Upper lobe of left lung (tissue), 6 donors: ENCODE measurements around the gene CCNJL. TPM values are rescaled to one million over a fixed set of nuclear protein-coding genes. Genes with fewer than 3 reads are reported as not detected.

Source experiments
- ATAC-seq, 2 donors: fragments of 200-7000 bp; cut with Tn5 transposase; one replicate each; pipeline ENCODE4 v1.9.1; 2022; ENCODE audit warnings: mild to moderate bottlenecking in 2 of 2, moderate library complexity in 2 of 2; ENCODE audit not compliant: low FRiP score in 2 of 2
- DNase-seq, 2 donors: peaks; one replicate each; pipeline ENCODE4 v3.0.0-alpha.2; 2019 to 2020
- H3K27ac ChIP-seq, 4 donors: fragments of 200-600 bp; sonication (generic); one replicate each; pipeline ENCODE4 v1.5.1; 2016 to 2019
- H3K27me3 ChIP-seq, 4 donors: fragments of 200-600 bp; sonication (generic); one replicate each; pipeline ENCODE4 v1.5.1; 2017 to 2019
- H3K36me3 ChIP-seq, 4 donors: fragments of 200-600 bp; sonication (generic); one replicate each; pipeline ENCODE4 v1.5.1; 2016 to 2019
- H3K4me1 ChIP-seq, 4 donors: fragments of 200-600 bp; sonication (generic); one replicate each; pipeline ENCODE4 v1.5.1; 2018 to 2019
- H3K4me3 ChIP-seq, 4 donors: fragments of 200-600 bp; sonication (generic); one replicate each; pipeline ENCODE4 v1.5.1; 2017 to 2019; ENCODE audit warnings: mild to moderate bottlenecking in 2 of 4, moderate library complexity in 1 of 4
- H3K9me3 ChIP-seq, 4 donors: fragments of 200-600 bp; sonication (generic); one replicate each; pipeline ENCODE4 v1.5.1; 2018 to 2019
- EP300 ChIP-seq, 4 donors: sonication (generic); formaldehyde crosslinking; IDR thresholded peaks; one replicate each; pipeline ENCODE4 v1.5.1; 2017; ENCODE audit warnings: antibody characterized with exemption in 4 of 4, control low read depth in 2 of 4
- POLR2A ChIP-seq, 4 donors: fragments of 450-650 bp; IDR thresholded peaks; one replicate each; pipeline ENCODE4 v1.5.1; 2016 to 2017; ENCODE audit warnings: antibody characterized with exemption in 4 of 4, mild to moderate bottlenecking in 2 of 4
- POLR2AphosphoS5 ChIP-seq, 2 donors: sonication (generic); formaldehyde crosslinking; IDR thresholded peaks; one replicate each; pipeline ENCODE4 v1.5.1; 2017; ENCODE audit warnings: antibody characterized with exemption in 2 of 2
- WGBS, 2 donors: methylation state at CpG; one replicate each; pipeline ENCODE4 v1.1.5; 2017 to 2018; 5-methylcytosine and 5-hydroxymethylcytosine counted together
- total RNA-seq, 6 donors: library from RNA; depleted of rRNA in 4 of 6; stranded (reverse); fragments of >200 nt in 4 of 6; gene quantifications; one replicate each; pipeline versions ENCODE4 v1.1.0 to v1.2.1, GENCODE V29; 2016 to 2021
- TF ChIP-seq, protein P1 (sequence below), 6 experiments: fragments of 450-650 bp in 4 of 6; fragments of 200-600 bp in 2 of 6; sonication (generic) in 2 of 6; IDR thresholded peaks; one replicate each; pipeline ENCODE4 v1.5.1; 2016 to 2019; ENCODE audit warnings: antibody characterized with exemption in 6 of 6
- donor health status: DM: no; HTN: no; CAD: no; lungs with moderate emphysema.
- donor health status: DM: no; HTN: yes; CAD: no; lungs with severe emphysema.

The CCNJL gene
- total RNA-seq, 6 donors from 2014 or later: 15.6 to 25.2 (median 21.2) TPM

DNA sequence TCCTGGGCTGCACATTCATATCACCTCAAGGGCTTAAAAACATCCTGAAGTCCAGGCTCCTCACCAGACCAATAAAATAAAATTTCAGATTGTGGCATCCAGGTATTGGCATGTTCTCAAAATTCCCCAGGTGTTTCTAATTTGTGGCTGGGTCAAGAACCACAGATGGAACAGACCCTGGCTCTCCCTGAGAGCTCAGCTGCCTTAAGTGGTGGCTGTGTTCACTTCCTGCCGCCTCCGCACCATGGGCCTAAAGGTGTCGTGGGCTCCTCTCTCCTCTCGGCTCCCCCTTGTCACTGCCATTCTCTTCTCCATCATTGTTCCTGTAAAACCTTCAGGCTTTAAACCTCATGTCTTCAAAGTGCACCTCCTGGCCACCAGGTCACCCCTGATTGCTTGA lies 17.8 kb upstream of the CCNJL start:
- ATAC-seq: no peak
- no peaks in the 10 kb centered on the region for H3K27me3 ChIP-seq
- no peaks in the 10 kb centered on the region for H3K4me1 ChIP-seq
- TF ChIP-seq, protein P1, sequence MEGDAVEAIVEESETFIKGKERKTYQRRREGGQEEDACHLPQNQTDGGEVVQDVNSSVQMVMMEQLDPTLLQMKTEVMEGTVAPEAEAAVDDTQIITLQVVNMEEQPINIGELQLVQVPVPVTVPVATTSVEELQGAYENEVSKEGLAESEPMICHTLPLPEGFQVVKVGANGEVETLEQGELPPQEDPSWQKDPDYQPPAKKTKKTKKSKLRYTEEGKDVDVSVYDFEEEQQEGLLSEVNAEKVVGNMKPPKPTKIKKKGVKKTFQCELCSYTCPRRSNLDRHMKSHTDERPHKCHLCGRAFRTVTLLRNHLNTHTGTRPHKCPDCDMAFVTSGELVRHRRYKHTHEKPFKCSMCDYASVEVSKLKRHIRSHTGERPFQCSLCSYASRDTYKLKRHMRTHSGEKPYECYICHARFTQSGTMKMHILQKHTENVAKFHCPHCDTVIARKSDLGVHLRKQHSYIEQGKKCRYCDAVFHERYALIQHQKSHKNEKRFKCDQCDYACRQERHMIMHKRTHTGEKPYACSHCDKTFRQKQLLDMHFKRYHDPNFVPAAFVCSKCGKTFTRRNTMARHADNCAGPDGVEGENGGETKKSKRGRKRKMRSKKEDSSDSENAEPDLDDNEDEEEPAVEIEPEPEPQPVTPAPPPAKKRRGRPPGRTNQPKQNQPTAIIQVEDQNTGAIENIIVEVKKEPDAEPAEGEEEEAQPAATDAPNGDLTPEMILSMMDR (IDR thresholded peaks at IDR 0.05): no peak
- no peak for TF ChIP-seq EP300 (IDR thresholded peaks at IDR 0.05)
- TF ChIP-seq POLR2A (IDR thresholded peaks at IDR 0.05): no peak
- no peak for TF ChIP-seq POLR2AphosphoS5 (IDR thresholded peaks at IDR 0.05)
- no peaks in the 10 kb centered on the region for H3K36me3 ChIP-seq
- DNase-seq: no peak
- H3K27ac ChIP-seq: no peak overlapping the region
- 88 to 96% methylated on average over 4 of the region's 4 CpGs for WGBS, 2 donors
- no peak overlapping the region for H3K4me3 ChIP-seq
- no peaks in the 10 kb centered on the region for H3K9me3 ChIP-seq

DNA sequence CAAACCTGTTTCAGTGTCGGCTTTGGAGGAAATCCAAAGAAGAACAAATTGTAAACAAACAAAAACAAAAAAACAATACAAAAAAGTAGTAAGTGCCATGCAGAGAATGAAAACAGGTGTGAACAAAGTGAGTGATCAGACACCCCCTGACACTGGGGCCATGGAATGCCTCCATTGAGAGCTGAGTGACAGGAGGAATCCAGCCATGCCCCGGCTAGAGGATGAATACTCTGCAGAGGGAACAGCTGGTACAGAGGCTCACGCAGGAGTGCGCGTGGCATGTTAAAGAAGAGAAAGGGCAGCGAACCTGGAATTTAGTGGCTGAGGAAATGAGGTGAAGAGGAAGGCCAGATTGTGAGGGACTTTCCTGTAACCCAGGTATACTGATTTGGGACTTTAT lies 15.5 kb upstream of the CCNJL start:
- Histone ChIP-seq H3K4me3 (no peak overlapping the region), H3K27ac (no peak overlapping the region), H3K27me3 (no peaks in the 10 kb centered on the region), H3K9me3 (no peaks in the 10 kb centered on the region), H3K36me3 (no peaks in the 10 kb centered on the region), H3K4me1 (no peaks in the 10 kb centered on the region)
- TF ChIP-seq, protein P1 (IDR thresholded peaks at IDR 0.05): no peak
- TF ChIP-seq POLR2AphosphoS5 (IDR thresholded peaks at IDR 0.05): no peak
- no peak for TF ChIP-seq EP300 (IDR thresholded peaks at IDR 0.05)
- no peak for TF ChIP-seq POLR2A (IDR thresholded peaks at IDR 0.05)
- ATAC-seq: no peak
- no peak for DNase-seq
- WGBS, 2 donors: 83 to 84% methylated on average over 6 of the region's 6 CpGs

- TF ChIP-seq POLR2AphosphoS5 (IDR thresholded peaks at IDR 0.05) (no peak), EP300 (IDR thresholded peaks at IDR 0.05) (no peak), POLR2A (IDR thresholded peaks at IDR 0.05) (no peak)
- TF ChIP-seq, protein P1 (IDR thresholded peaks at IDR 0.05): no peak
- 87 to 95% methylated on average over 2 of the region's 2 CpGs for WGBS, 2 donors
- Histone ChIP-seq H3K4me1 (no peaks in the 10 kb centered on the region), H3K36me3 (no peaks in the 10 kb centered on the region), H3K9me3 (no peaks in the 10 kb centered on the region), H3K27ac (no peak overlapping the region), H3K27me3 (no peaks in the 10 kb centered on the region), H3K4me3 (no peak overlapping the region)
- no peak for DNase-seq
- ATAC-seq: no peak
These were observed 14.6 kb upstream of the CCNJL start for GRCh38 chr5:160326981-160327380.

DNA sequence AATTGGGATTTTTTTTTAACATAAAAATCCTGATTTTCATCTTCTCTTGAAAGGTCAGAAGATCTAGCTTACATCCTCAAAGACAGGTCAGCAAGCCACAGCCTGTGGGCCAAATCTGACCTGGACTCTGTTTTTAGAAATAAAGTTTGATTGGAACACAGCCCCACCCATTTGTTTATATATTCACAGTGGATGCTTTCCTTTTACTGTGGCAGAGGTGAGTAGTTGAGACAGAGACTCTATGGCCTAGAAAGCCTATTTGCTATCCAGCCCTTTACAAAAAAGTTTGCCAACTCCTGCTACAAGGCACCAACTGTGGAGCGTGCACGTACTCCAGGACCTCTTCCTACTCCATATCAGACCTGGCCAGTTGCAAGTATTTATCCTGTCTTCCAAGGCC lies 13.4 kb upstream of the CCNJL start:
- ATAC-seq: no peak
- no peak for TF ChIP-seq EP300 (IDR thresholded peaks at IDR 0.05)
- TF ChIP-seq POLR2AphosphoS5 (IDR thresholded peaks at IDR 0.05): no peak
- TF ChIP-seq POLR2A (IDR thresholded peaks at IDR 0.05): no peak
- TF ChIP-seq, protein P1 (IDR thresholded peaks at IDR 0.05): no peak
- Histone ChIP-seq H3K4me1 (no peaks in the 10 kb centered on the region), H3K4me3 (no peak overlapping the region), H3K36me3 (no peaks in the 10 kb centered on the region), H3K27me3 (no peaks in the 10 kb centered on the region), H3K27ac (no peak overlapping the region), H3K9me3 (no peaks in the 10 kb centered on the region)
- DNase-seq: no peak
- WGBS, 2 donors: 78 to 80% methylated on average over 2 of the region's 2 CpGs

DNA sequence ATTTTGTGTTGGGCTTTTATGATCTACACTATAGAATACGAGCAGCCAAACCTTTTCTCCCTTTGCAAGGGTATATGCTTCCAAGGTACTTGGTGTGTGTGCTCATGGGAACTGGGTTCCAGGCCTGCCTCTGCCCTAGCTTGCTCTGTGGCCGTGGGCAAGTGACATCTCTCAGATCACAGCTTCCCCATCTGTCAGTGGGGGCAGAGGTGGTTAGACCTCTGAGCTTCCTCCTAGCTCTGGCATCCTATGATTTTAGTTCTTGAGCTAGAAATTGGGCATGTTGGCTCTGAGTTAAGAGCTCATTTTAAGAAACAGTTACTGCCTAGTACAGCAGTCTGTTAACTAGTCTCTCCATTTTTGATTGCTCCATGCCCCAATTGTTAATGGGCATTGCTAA lies 12.5 kb upstream of the CCNJL start:
- WGBS, 2 donors: 69 to 85% methylated on average over 2 of the region's 2 CpGs
- Histone ChIP-seq H3K27ac (no peak overlapping the region), H3K4me1 (no peaks in the 10 kb centered on the region), H3K36me3 (no peaks in the 10 kb centered on the region), H3K27me3 (no peaks in the 10 kb centered on the region), H3K4me3 (no peak overlapping the region), H3K9me3 (no peaks in the 10 kb centered on the region)
- ATAC-seq (no peak), DNase-seq (no peak)
- TF ChIP-seq POLR2AphosphoS5 (IDR thresholded peaks at IDR 0.05): no peak
- TF ChIP-seq EP300 (IDR thresholded peaks at IDR 0.05): no peak
- TF ChIP-seq POLR2A (IDR thresholded peaks at IDR 0.05): no peak
- TF ChIP-seq, protein P1 (IDR thresholded peaks at IDR 0.05): no peak
